HG03460 (cell line): Measurements from ENCODE around the gene RHOF.

Experiments used
- ATAC-seq: cut with Tn5 transposase; IDR thresholded peaks from one replicate; pipeline ENCODE4 v1.9.1; 2021; ENCODE audit not compliant: unreplicated experiment

RHOF gene, protein sequence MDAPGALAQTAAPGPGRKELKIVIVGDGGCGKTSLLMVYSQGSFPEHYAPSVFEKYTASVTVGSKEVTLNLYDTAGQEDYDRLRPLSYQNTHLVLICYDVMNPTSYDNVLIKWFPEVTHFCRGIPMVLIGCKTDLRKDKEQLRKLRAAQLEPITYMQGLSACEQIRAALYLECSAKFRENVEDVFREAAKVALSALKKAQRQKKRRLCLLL

GRCh38 chr12:121793440-121793837, at the start of gene RHOF:
Gene RHOF, minus strand, starts transcription at chr12:121793688. Its CDS starts 55 bp downstream, at chr12:121793633.
- peak; percentile 13 for ATAC-seq

DNA sequence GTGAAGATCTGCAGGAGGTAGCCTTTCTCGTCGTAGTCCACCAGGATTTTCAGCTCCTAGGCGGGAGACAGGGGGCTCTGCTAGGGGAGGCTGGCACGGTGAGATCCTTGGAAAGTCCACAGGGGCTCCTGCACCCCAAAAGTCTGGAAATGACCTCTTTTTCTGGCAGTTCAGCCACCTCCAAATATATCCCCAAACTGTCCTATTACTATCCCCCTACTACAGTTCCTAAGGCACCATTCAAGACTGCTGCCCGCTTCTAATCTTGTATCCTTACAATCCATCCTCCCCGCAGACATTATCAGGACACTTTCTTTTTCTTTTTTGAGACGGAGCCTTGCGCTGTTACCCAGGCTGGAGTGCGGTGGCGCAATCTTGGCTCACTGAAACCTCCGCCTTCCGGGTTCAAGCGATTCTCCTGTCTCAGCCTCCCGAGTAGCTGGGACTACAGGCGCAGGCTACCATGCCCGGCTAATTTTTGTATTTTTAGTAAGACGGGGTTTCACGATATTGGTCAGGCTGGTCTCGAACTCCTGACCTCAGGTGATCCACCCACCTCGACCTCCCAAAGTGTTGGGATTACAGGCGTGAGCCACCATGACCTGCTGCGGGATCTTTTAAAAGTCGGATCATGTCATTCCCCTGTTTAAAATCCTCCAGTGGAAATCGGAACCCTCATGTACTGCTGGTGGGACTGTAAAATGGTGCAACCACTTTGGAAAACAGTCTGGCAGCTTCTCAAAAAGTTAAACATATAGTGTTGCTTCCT, 46.7 kb upstream of the RHOF start:
- ATAC-seq = no peak

DNA sequence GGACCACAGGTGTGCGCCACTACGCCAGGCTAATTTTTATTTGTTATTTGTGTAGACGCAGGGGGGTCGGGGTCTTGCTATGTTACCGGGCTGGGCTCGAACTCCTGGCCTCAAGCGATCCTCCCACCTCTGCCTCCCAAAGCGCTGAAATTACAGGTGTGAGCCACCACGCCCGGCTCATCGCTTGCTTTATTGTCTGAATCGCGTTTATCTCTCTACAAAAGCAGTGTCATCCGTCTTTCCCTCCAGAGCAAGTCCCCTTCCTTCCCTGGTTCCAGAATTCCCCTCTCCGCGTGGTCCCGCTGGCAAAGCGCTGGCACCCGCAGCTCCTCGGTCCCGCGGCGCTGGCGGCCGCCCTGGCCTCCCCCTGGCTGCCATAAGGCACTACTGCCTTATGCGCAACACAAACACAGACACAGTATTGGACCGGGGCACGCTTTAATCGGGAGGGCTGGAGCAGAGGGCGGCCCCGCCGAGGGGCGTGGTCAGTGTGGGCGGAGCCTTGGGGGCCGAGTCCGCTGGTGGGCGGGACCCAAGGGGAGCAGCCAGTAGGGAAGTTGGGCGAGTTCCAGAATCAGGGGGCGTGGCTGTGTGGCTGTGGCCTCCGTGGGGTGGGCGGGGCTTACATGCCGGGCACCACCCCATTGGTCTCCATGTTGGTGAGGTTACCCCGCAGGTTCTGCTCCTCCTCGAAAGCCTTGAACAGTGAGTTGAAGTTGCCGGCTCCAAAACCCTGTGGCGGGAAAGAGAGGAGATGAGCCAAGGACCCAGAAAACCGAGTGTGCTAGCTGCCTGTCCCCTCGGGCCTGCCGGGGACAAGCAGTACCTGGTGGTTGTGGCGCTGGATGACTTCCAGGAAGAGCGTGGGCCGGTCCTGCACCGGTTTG, 45.9 kb upstream of the RHOF start:
- peak; percentile 89 for ATAC-seq

GRCh38 chr12:121838126-121838525, 44.6 kb upstream of the RHOF start:
- ATAC-seq = no peak

DNA sequence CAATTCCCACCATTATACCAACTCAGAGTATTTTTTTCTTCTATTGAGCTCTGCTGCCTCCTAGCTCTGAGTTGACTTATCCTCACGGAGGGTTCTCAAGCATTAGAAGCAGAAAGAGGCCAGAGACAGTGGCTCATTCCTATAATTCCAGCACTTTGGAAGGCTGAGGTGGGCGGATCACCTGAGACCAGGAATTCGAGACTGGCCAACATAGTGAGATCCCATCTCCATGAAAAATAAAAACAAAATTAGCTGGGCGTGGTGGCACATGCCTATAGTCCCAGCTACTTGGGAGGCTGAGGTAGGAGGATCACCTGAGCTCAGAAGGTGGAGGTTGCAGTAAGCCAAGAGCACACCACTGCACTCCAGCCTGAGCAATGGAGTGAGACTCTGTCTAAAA, 44.2 kb upstream of the RHOF start:
- ATAC-seq = no peak

DNA sequence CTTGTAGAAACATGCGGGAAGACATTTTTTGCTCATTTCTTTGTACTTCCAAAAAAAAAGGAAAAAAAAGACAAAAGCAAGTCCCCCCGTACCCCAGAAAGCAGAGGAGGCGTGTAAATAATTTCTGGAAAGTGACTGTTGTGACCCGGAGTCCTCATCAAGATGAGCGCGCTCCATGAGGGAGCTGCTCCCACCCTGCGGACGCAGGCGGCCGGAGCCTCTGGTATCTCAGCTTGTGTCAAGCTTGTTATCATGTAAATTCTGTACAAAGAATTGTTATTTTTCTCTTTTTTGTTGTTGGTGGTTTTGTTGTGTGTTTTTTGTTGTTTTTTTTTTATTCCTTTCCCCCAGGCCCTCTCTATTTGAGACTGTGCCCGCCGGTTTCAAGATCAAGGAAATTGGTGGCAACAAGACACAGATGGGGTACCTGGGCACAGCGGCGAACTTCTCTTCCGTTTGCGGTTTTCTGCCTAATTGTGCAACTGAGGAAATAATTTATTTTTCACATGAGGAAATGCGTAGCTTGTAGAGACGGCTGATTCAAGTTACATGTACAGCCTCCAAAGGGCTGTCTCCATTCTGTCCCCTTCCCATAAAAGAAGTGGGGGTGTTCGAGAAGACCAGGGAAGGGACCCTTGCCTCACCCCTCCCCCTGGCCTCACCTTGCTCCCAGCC, 38.2 kb upstream of the RHOF start:
- ATAC-seq = no peak

GRCh38 chr12:121830588-121831265, 37.2 kb upstream of the RHOF start:
- ATAC-seq = no peak

DNA sequence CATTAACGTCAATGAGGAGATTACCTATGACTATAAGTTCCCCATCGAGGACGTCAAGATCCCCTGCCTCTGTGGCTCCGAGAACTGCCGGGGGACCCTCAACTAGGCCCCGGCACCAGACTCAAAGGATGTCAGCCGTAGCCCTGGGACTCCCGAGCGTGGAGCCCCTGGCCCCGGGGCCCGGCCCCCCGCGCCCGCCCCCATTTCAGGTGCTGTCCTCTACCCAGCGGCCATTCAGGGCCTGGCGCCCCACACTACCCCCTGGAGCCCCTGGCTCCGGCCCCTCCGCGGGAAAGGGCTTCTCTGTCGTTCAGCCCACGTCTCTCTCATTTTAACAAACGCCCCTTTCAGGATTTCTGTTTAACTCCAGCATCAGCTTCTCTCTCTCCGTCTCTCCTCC, 36.6 kb upstream of the RHOF start:
- ATAC-seq = no peak

DNA sequence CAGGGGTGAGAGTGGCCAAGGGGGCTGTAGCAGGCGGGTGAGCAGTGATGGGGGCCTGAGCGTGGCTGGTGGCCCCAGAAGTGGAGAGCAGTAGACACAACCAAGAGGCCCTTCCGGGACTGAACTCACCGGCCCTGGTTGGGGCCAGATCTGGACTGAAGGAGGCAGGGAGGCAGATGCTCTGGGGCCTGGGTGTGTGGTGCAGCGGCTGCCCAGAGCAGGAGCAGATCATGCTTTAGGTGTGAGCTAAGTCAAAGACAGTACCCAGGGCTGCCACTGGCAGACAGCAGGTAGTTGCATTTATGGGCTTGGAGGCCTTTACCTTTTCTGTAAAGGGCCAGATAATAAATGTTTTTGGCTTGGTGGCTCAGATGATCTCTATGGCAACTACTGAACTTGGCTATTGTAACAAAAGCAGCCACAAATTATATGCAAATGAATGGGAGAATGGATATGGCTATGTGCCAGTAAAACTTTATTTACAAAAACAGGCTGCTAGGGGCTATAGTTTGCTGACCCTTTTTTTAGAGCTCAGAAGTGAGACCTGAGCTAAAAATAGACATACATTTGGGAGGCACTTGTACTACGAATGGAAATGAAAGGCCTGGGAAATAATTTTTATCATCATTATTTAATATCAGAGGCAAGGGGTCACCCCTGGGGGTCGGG, 35.9 kb upstream of the RHOF start:
- no peak for ATAC-seq

GRCh38 chr12:121828826-121829225, 35.3 kb upstream of the RHOF start:
- no peak for ATAC-seq

DNA sequence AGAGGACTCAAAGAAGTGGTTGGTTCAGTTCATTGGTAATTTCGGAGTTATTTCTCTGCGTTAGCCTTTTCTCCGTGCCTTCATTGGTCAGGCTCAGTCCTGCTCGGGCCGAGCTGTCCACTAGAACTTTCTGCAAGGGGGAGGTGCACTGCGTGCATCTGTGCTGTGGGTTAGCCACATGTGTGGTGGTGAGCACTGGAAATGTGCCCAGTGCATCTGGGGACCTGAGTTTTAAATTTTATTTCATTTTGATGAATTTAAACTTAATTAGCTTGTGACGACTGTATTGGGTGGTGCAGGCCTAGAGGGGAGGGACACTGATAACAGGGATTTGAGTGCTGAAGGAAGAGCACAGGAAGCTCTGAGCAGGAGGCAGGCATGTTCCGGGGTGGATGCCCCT, 34.8 kb upstream of the RHOF start:
- ATAC-seq = no peak

GRCh38 chr12:121827351-121828099, 34.0 kb upstream of the RHOF start:
- no peak for ATAC-seq

- ATAC-seq = no peak
These were observed 33.0 kb upstream of the RHOF start for GRCh38 chr12:121826318-121827150.

- no peak for ATAC-seq
These were observed 31.6 kb upstream of the RHOF start for GRCh38 chr12:121825041-121825523.

GRCh38 chr12:121823727-121824115, 30.2 kb upstream of the RHOF start:
- no peak for ATAC-seq

DNA sequence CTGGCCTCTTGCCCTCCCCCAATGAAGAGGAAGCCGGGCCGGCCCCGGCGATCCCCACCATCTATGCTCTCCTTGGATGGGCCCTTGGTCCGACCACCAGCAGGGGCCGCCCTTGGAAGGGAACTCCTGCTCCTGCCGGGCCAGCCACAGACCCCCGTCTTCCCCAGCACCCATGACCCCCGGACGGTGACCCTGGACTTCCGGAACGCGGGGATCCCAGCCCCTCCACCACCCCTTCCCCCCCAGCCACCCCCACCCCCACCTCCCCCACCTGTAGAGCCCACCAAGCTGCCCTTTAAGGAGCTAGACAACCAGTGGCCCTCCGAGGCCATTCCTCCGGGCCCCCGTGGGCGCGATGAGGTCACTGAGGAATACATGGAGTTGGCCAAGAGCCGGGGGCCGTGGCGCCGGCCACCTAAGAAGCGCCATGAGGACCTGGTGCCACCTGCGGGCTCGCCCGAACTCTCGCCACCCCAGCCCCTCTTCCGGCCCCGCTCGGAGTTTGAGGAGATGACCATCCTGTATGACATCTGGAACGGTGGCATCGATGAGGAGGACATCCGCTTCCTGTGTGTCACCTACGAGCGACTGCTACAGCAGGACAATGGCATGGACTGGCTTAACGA, 29.7 kb upstream of the RHOF start:
- no peak for ATAC-seq

GRCh38 chr12:121822393-121823100, 29.1 kb upstream of the RHOF start:
- ATAC-seq = no peak
